HG03460 (cell line): Measurements from ENCODE around the gene EGLN2.
"Not testable (repeated sequence)": the region's sequence is repeated elsewhere in the genome, so short reads cannot be mapped to it uniquely, and the experiment has no call there.

Source experiments
- ATAC-seq: cut with Tn5 transposase; IDR thresholded peaks from one replicate; pipeline ENCODE4 v1.9.1; 2021; ENCODE audit not compliant: unreplicated experiment

Gene EGLN2

DNA sequence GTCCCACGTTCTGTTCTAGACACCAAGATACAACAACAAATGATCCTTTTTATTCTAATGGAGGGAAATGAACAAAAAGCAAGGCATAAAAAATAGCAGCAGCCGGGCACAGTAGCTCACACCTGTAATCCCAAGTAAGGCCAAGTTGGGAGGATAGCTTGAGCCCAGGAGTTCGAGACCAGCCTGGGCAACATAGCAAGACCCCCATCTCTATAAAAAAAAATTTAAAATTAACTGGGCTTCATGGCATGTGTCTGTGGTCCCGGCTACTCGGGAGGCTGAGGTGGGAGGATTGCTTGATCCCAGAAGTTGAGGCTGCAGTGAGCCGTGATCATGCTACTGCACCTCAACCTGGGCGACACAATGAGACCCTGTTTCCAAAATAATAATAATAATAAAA lies 22.6 kb upstream of the EGLN2 start:
- ATAC-seq = no peak

DNA sequence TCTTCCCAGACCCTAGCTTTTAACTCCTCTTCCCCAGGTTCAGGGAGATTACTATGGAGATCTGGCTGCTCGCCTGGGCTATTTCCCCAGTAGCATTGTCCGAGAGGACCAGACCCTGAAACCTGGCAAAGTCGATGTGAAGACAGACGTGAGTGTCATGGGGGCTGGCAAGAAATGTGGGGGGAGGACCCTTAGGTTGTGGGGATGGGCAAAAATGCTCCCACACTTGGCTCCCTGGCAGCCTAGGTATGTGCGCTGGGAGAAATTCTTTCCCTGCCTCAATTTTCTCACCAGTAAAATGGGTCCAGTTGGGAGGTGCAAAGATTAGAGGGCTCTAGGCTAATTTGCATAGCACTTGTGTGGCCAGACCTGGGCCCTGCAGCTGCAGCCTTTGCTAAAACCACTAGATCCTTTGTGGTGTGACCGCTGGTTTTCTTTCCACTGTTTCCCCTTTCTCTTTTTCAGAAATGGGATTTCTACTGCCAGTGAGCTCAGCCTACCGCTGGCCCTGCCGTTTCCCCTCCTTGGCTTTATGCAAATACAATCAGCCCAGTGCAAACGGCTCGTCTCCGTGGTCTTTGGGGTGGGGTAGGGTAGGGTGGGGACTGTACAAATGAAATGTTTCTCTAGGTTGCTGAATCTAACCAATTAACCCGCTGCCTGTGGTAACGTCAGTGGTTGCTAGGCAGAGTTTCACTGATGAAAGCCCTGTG lies 21.9 kb upstream of the EGLN2 start:
- peak; percentile 53 for ATAC-seq

DNA sequence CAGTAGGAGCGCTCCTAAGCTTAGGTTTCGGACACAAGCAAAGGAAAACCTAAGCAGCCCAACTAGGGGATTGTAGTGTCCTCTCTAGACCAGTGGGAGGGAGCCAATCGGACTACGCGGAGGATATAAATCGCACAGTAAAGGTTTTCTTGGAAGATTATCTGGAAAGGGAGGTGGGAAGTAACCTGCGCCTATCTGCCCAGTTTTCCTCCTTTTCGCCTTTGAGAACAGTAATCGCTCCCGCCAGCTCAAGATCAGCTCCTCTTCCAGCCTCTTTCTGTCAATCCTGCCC lies 21.4 kb upstream of the EGLN2 start:
- ATAC-seq = no peak

DNA sequence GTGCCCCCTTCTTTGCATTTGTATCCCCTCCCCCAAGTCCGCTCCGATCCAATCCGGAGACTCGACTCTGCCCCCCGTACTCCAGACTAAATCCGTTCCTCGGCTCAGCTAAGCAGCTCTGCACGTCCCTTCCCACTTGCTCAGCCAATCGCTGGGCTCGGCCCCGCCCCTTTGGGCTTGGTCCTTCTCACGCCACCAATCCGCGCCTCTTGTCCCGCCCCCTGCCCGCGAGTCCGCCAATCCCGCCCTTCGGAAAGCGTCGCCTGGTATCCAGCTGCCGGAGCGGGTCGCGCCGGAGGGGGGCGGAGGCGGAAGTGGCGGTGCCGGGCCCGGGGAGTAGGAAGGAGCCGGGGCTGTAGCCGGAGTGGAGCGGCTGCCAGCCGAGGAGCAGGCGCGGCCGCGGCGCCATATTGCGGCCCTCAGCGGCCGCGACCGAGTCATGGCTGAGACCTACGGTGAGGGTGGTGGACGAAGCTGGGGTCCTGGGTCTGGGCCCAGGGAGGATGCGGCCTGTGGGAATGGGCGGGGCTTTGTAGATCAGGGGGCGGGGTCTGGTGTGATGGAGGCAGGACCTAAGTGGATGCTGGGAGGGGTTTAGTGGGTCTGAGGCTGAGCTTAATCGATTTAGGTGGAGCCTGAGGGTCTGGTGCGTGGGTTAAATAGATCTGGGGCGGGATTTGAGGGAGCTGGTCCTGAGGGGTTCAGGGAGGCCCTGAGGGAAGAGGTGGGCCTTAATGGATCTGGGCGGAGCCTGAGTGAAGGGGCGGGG lies 20.9 kb upstream of the EGLN2 start, which contains the start of gene RAB4B:
Gene RAB4B (plus strand): TSS at position 311 of the 769 bp plus-strand sequence. CDS start 129 bp downstream, at position 440.
- ATAC-seq = peak; percentile 62

DNA sequence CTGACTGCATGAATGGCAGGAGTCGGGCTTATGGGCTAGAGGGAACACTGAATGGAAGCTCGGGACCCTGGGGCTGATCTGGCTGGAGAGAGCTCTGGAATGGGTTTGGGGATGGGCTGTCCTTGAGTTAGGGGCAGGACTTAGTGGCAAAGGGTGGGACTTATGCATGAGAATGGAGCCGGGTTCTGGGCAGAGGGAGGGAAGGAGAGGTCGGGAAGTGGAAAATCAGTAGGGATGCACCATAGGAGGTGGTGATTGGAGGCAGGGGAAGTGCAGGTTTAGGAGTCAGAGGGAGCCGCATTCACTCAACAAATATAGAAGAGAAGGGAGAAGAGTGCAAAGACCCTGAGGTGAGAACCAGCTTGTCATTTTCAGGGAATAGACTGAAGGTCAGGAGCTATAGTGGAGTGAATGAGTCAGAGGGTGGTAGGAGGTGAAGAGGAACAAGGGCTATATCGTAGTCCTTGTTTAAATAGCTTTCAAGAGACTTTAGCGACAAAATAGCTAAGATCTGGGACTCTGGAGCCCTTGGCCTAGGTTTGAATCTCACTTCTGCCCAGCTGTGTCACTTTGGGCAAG lies 20.2 kb upstream of the EGLN2 start:
- ATAC-seq = no peak

DNA sequence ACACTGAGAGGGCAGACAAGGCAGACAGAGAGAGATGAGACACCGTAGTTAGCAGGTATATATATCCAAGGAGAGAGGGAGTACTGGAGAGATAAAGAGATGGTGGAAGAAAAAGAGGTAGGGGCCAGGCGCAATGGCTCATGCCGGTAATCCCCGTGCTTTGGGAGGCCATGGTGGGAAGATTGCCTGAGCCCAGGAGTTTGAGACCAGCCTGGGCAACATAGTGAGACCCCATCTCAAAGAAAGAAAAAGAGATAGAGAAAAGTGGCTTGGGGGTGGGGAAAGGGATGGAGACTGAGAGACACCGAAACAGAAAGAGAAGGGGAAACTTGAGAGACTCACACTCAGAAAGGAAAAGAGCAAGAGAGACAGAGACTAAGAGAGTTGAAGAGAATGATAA lies 18.4 kb upstream of the EGLN2 start:
- no peak for ATAC-seq

DNA sequence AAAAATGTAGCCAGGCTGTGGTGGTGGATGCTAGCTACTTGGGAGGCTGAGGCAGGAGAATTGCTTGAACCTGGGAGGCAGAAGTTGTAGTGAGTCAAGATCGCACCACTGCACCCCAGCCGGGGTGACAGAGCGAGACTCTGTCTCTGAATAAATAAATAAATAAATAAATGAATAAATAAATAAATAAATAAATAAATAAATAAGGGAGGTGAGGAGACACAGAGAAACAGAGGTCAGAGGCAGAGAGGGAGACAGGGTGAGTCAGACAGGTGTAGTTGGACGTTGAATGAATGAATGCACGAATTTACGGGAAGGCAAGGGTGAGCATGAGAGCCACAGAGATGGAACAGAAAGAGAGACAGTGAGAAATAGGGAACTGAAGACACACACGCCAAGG lies 17.9 kb upstream of the EGLN2 start:
- no peak for ATAC-seq

DNA sequence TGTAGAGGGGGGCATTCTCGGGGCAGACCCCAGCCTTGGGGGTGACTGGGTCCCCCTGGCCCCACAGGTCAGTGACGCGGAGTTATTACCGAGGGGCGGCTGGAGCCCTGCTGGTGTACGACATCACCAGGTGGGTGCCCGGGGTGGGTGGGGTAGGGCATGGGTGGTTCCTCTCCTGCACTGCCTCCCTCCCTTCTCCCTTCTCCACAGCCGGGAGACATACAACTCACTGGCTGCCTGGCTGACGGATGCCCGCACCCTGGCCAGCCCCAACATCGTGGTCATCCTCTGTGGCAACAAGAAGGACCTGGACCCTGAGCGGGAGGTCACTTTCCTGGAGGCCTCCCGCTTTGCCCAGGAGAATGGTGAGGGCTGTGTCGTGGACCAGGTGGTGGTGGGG lies 15.3 kb upstream of the EGLN2 start:
- no peak for ATAC-seq

DNA sequence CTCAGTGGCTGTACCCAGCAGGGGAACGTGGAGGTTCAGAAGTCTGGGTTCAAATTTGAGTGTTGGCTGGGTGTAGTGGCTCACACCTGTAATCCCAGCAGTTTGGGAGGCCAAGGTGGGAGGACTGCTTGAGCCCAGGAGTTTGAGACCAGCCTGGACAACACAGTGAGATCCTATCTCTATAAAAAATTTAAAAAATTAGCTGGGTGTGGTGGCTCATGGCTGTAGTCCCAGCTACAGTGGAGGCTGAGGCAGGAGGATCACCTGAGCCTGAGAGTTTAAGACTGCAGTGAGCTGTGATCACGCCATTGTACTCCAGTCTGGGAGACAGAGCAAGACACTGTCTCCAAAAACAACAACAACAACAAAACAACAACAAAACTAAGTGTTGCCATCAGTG lies 14.8 kb upstream of the EGLN2 start:
- ATAC-seq = not testable (repeated sequence)

DNA sequence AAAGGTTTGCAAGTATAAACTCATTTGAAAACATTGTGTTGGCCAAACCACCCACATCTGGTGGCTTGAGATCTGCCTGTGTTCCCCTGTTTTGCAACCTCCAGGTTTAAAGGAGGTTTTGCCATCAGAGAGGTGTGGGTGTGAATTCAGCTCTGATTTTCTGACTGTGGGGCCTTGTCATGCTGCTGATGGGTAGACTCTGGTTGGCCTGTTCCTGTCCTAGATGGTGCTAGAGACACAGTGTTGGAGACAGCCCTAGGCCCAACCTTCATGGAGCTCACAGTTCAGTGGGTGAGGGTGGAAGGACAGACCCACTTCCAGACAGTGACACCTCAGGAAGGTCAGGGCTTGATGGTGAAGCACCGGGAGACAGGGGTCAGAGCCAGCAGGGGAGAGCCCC lies 13.5 kb upstream of the EGLN2 start:
- no peak for ATAC-seq

DNA sequence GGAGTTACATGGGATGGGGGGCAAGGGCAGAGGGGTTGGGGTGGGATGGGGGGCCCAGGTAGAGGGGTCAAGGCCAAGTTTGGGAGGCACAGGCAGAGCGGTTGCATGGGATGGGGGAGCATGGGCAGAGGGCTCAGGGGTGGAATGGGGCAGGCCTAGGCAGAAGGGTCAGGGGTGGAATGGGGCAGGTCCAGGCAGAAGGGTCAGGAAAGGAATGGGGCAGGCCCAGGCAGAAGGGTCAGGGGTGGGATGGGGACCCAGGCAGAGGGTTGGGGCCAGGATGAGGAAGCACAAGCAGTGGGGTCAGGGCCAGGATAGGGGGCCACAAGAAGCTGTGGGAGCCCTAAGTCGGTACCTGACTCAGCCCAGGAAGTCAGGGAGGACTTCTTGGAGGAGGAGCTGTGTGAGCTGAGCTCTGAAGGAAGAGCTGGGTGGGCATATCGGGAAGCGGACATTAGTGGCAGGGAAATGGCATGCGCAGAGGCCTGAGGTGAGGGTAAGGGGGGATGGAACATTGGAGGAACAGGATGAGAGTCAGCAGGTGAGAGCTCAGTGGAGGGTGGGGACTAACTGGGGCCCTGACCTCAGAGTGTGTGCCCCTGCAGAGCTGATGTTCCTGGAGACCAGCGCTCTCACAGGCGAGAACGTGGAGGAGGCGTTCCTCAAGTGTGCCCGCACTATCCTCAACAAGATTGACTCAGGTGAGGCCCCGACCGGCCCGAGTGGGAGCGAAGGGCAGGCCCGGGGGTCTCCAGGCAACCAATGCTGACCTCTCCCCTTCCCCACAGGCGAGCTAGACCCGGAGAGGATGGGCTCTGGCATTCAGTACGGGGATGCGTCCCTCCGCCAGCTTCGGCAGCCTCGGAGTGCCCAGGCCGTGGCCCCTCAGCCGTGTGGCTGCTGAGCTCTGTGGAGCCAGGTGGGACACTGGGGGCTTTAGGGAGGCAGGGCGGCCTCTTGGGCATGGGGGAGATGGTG lies 12.6 kb upstream of the EGLN2 start:
- ATAC-seq = no peak

DNA sequence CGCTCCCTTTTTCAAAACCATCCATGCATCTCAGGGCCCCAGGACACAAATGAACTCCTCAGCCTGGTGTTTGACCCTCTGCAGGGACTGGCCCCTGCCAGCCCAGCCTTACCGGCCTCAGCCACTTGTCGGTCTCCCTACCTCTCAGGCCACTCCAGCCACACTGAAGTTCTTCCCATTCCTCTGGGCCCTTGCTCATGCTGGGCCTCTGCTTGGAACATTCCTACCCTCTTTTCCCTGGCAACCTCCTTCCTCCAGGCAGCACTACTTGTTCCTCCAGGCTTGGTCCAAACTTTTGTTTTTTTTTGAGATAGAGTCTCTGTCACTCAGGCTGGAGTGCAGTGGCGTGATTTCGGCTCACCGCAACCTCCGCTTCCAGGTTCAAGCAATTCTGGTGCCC lies 7.6 kb upstream of the EGLN2 start:
- no peak for ATAC-seq

DNA sequence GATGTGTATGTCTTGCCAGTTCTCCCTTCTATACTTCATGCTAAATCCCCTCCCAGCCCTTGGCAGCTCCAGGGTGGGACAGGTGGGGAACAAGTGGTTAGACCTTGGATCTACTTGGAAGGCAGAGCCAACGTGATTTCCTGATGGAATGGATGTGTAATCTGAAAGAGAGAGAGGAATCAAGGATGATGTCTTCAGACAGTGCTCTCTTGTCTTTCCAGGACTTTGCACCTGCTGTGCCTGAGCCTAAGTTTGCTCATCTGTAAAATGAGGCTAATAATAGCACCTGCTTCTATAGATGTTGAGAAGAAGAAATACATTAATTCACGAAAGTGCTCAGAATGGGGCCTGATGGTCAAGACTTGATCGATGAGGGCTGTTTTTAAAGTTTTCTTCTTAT lies 7.0 kb upstream of the EGLN2 start:
- no peak for ATAC-seq

DNA sequence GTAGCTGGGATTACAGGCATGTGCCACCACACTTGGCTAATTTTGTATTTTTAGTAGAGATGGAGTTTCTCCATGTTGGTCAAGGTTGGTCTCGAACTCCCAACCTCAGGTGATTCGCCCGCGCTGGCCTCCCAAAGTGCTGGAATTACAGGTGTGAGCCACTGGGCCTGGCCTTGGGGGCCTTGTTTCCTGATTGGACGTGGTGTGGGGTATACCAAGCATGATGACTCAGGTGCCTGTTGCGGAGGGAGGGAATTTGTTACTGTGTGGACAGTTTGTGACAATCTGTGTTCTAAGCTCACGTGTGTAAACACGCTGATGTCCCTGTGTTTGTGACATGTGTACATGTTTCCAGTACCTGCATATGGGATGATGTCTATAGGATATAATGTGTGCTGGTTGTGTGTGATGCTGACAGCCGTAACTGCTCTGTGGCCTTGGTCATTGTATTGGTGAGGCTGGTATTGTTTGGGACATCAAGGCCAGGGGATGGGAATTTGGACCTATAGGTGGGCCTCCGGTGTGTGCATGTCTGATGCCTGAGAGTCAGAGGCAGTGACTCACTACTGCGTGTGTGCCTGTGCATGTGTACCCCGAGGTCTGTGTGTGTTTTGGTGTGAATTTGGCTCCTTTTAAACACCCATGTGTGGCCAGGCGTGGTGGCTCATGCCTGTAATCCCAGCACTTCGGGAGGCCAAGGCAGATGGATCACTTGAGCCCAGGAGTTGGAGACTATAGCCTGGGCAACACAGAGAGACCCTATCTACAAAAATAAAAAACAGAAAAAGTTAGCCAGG lies 1.6 kb upstream of the EGLN2 start:
- no peak for ATAC-seq

DNA sequence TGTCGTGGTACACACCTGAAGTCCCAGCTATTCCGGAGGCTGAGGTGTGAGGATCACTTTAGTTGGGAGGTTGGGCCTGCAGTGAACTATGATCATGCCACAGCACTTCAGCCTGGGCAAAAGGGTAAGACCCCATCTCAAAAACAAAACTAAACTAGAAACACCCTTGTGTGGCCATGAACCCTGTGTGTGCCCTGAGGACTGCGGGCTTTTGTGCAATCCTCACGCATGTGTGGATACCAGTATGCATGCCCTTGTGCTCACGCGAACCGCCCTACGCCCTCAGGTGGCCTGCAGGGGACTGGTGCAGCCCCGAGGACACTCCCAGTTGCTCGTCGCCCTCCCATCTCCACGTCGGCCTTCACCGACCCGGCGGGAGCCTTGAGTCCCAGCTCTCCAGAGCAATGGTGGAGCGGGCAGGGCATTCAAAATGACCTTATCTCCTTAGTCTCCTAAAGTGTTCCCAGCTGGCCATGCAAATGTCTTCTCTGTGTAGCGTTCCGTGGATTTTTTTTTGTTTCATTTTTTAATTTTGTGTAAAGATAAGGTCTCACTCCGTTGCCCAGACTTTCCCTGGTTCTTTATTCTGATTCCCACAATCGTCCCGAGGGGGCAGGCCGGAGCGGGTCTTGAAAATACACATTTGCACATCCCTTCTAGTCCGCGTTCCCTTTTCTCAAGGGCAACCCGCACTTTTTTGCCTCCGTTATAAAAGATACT lies 868 bp upstream of the EGLN2 start:
- ATAC-seq = no peak

DNA sequence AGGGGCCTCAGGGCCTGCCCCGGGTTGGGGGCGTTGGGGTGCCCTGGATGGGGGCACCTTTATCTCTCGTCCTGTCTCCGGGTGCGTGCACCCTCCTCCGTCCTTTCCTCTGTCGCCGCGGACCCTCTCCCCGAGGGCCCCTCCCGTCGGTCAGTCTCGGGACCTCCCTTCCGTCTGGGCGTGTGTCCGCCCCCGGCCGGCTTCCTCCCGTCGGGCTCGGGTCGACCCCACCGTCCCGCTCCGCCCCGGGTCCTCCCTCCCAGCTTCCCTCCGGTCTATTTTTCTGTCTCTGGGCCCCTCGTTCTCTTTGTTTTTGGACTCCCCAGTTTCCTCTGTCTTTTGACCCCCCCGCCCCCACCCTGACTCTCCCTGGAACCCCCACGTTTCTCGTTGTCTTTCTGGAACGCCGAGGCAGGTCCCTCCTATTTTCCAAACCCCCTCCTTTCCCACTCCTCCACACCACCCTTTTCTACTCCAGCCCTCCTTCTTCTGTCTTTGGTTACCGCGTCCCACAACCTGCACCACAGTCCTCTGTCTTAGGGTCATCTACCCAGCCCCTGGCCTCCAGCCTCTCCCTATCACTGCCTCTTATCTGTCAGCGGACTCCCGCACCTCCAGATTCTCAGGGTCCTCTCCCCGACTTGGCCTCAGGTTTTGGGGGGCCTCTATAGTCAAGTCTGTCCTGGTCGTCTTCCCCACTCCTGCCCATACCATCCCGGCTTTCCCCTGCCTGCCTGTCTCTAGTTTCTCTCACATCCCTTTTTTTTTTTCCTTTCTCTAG lies 757 bp downstream of the EGLN2 start:
- ATAC-seq = no peak

DNA sequence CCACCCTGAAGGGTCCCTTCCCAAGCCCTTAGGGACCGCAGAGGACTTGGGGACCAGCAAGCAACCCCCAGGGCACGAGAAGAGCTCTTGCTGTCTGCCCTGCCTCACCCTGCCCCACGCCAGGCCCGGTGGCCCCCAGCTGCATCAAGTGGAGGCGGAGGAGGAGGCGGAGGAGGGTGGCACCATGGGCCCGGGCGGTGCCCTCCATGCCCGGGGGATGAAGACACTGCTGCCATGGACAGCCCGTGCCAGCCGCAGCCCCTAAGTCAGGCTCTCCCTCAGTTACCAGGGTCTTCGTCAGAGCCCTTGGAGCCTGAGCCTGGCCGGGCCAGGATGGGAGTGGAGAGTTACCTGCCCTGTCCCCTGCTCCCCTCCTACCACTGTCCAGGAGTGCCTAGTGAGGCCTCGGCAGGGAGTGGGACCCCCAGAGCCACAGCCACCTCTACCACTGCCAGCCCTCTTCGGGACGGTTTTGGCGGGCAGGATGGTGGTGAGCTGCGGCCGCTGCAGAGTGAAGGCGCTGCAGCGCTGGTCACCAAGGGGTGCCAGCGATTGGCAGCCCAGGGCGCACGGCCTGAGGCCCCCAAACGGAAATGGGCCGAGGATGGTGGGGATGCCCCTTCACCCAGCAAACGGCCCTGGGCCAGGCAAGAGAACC lies 1.5 kb downstream of the EGLN2 start:
- no peak for ATAC-seq

DNA sequence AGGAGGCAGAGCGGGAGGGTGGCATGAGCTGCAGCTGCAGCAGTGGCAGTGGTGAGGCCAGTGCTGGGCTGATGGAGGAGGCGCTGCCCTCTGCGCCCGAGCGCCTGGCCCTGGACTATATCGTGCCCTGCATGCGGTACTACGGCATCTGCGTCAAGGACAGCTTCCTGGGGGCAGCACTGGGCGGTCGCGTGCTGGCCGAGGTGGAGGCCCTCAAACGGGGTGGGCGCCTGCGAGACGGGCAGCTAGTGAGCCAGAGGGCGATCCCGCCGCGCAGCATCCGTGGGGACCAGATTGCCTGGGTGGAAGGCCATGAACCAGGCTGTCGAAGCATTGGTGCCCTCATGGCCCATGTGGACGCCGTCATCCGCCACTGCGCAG lies 2.0 kb downstream of the EGLN2 start:
- ATAC-seq = no peak
